Pulmonary artery endothelial cell (primary cell): ENCODE results near the gene RALGAPA1. TPM values are rescaled to one million over a fixed set of nuclear protein-coding genes. Genes with fewer than 3 reads are reported as not detected.

Experiments
- DNase-seq: peaks from one replicate; pipeline ENCODE4 v3.0.0-alpha.2; 2011; ENCODE audit warnings: low read depth, low spot score
- total RNA-seq: library from RNA; depleted of rRNA; stranded (reverse); fragments of >200 nt; gene quantifications from 2 replicates; pipeline ENCODE4 v1.2.3, GENCODE V29; 2014

RALGAPA1 gene
- total RNA-seq, 1 donor from 2014 or later, result 14.8 TPM

DNA sequence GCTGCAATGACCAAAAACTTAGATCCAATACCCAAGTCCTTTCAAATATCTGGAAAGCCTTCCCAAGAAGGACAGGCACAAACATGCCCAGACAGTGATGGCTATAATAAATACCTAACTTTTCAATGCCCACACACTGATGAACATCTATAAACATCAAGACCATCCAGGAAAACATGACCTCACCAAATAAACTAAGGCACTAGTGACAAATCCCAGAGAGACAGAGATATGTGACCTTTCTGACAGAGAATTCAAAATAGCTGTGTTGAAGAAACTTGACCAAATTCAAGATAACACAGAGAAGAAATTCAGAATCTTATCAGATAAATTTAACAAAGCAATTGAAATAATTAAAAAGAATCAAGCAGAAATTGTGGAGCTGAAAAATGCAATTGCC, 313.8 kb downstream of the RALGAPA1 start:
- DNase-seq, result no peak

DNA sequence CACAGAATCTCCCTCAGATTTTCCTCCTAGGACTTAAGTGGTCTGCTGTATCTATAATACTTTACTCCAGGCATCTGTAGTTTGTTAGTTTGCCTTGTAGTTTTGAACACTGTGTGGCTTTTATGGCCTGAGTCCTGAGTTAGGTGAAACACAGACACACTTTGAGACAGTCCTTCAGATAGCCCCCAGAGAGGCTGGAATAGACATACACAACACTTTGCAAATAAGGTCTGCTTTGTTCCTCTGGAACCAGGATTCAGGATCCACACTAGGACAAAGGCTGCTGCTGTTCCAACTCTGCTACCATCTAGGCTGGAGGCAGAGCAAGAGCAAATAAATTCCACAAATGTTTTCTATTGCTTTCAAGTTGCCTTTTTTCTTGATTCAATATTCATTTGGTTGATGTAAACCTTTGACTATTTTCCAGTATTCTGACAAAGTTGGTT, 316.5 kb downstream of the RALGAPA1 start:
- DNase-seq, result no peak

Other genes with a start within 250 kb of the RALGAPA1 start
- 4.9 and 5.1 TPM in 2 replicates for gene BRMS1L, start 17.0 kb upstream of the RALGAPA1 start, total RNA-seq